Measurements from ENCODE around the gene LDAH.
"Not testable (repeated sequence)": the region's sequence is repeated elsewhere in the genome, so short reads cannot be mapped to it uniquely, and the experiment has no call there.

LDAH gene

GRCh38 chr2:20717641-20718040, 105.3 kb downstream of the LDAH start:
- no peak for DNase-seq

GRCh38 chr2:20716164-20716563, 106.7 kb downstream of the LDAH start:
- not testable (repeated sequence) for DNase-seq

GRCh38 chr2:20714412-20714811, 108.5 kb downstream of the LDAH start:
- not testable (repeated sequence) for DNase-seq

DNA sequence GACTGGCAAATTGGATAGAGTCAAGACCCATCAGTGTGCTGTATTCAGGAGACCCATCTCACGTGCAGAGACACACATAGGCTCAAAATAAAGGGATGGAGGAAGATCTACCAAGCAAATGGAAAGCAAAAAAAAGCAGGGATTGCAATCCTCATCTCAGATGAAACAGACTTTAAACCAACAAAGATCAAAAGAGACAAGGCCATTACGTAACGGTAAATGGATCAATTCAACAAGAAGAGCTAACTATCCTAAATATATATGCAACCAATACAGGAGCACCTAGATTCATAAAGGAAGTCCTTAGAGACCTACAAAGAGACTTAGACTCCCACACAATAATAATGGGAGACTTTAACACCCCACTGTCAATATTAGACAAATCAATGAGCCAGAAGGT, 109.3 kb downstream of the LDAH start:
- DNase-seq = not testable (repeated sequence)

DNA sequence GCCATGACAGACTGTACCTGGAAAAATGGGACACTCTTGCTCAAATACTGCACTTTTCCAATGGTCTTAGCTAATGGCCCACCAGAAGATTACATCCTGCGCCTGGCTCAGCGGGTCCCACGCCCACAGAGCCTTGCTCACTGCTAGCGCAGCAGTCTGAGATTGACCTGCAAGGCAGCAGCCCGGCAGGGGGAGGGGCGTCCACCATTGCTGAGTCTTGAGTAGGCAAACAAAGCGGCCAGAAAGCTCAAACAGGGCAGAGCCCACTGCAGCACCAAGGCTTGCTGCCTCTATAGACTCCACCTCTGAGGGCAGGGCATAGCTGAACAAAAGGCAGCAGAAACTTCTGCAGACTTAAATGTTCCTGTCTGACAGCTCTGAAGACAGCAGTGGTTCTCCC, 111.3 kb downstream of the LDAH start:
- DNase-seq = not testable (repeated sequence)

- no peak for DNase-seq
Measured at GRCh38 chr2:20707601-20708000, 115.3 kb downstream of the LDAH start.

DNA sequence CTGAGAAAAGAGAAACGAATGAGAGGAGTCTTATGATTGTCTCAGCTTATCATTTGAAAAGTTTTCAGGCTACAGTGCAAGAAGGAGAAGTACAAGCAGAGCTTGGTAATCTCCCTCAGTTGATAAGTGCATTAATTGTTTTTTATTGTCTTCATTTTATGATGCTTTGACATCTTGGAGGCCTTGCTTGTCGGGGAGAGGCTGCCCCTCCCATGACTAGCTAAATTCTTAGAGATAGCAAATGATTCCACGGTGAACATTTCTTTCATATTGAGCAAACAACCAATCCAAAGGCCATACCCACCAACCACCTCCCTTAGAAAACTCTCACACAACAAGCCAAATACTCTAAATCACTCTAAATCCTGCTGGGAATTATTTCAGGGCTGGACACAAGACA, 116.1 kb downstream of the LDAH start:
- DNase-seq = no peak

DNA sequence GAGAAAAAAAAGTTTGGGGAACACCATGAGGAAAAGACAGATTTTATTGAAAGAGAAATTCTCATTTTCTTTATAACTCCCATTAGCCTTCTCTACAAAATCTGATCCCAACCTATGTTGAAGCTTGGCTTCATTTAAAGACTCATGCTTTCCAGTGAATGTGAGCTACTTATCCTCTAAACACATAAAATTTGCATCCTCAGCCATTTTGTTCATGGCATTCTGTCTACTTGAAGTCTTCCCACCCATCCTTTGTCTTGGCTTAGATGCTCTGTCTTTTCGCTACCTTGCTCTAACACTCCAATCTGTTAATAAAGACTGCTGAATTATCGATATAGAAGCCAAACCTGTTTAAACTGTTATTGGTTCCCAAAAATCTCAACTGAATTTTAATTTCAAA, 116.7 kb downstream of the LDAH start:
- no peak for DNase-seq

- no peak for DNase-seq
Measured at GRCh38 chr2:20704886-20705285, 118.0 kb downstream of the LDAH start.

- no peak for DNase-seq
Measured at GRCh38 chr2:20702563-20702962, 120.3 kb downstream of the LDAH start.

DNA sequence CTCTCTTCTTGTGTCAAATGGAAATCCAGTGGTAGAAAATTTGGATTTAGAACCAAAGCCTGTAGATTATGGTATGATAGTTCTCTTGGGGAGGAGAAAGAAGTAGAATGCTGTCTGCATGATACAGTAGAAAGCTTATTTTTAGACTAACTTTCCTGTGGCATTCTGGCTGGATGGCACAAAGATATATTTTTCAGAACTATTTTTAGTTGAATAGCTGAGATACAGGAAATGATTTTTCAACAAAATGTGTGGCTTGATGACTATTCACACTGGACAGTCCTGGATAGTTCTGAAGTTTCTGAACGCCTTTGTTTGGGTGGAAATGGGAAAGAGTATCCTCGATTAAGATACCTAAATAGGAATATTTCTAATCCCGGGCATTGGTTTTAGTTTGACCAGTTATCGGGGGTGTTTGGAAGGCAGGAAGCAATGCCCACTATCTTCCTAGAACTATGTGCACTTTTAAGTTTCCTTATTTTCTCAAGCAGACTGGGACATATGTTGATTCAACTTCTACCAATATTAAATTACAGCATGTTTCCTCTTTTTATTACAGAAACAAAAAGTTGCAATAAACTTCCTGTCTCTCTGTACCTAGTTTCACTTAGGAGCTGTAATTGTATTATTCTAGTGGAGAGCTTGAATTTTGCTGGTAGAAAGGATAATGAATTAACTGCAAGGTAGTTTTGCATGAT, 123.8 kb downstream of the LDAH start:
- DNase-seq = no peak

GRCh38 chr2:20697322-20697934, 125.5 kb downstream of the LDAH start:
- DNase-seq = no peak

GRCh38 chr2:20696366-20696765, 126.5 kb downstream of the LDAH start:
- DNase-seq = no peak

DNA sequence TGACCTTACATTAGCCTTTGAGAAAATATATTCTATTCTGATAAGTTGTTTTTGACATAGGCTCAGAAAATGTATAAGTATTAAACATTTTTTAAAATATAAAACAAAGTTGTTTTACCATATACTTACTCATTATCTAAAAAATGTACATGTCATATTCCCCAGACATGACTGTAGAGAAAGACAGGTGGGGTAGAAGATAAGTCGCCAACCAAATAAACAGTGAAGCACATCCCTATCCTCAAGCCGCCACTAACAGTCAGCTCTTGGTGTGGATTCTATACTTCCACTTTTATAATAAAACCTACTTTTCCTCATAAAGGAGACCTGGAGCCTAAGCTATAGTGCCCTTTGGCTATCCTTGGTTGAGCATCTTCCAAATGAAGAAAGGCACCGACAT, 129.6 kb downstream of the LDAH start:
- no peak for DNase-seq

DNA sequence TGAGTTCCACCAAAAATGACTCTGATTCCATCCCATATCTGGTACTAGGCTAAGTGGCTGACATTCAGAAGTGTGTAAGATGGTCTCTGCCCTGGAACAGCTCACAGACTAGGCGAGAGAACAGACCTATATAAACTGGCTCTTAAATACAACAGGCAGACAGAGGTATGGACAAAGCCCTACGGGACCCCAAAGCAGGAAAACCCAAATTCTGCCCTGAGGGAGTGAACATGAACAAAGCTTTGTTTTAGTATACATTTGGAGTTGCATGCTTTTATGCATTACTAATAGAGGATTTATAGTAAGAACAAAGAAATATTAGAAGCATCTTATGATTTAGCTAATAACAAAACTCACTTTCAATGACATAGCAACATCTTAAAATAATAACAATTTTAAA, 130.8 kb downstream of the LDAH start:
- DNase-seq = no peak

GRCh38 chr2:20691076-20691734, 131.7 kb downstream of the LDAH start:
- no peak for DNase-seq

DNA sequence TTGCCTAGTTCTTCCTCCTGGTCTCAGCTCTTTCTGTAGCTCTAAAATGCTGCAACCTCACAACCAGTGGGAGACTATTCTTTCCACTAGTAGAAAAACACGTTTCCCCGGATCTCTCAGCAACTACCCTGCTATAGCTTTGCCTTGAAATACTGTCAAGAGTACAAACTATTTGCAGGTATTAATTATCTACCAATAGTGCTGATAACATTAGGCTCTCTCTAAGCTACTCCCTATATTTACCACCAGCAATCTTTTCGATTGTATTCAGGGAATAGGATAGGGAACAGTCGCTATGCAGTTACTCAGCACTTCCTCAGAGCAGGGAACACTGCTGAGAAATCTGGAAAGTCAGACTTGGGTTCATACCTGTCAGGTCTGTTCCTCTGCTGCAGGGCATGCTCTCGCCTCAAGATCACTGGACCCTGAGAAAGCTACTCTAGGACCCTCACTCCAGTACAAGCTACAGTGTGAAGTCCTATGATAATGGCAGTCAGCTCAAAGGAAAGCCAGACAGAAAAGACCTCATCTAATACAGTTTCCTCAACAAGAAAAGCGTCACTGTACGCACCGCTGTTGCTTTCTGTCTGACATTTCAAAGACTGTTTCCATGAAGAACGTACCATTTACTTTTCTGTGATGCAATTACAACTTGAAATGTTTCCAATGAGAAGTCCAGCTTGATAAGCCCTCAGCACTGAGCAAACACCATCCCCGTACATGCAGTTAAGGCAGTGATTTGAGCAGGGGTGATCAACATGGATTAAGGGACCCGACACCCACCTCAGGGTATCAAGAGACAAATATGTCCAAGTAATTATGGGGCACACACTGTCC, 133.3 kb downstream of the LDAH start:
- no peak for DNase-seq

- no peak for DNase-seq
Measured at GRCh38 chr2:20687260-20687832, 135.6 kb downstream of the LDAH start.

GRCh38 chr2:20684581-20685063, 138.3 kb downstream of the LDAH start:
- DNase-seq = no peak

DNA sequence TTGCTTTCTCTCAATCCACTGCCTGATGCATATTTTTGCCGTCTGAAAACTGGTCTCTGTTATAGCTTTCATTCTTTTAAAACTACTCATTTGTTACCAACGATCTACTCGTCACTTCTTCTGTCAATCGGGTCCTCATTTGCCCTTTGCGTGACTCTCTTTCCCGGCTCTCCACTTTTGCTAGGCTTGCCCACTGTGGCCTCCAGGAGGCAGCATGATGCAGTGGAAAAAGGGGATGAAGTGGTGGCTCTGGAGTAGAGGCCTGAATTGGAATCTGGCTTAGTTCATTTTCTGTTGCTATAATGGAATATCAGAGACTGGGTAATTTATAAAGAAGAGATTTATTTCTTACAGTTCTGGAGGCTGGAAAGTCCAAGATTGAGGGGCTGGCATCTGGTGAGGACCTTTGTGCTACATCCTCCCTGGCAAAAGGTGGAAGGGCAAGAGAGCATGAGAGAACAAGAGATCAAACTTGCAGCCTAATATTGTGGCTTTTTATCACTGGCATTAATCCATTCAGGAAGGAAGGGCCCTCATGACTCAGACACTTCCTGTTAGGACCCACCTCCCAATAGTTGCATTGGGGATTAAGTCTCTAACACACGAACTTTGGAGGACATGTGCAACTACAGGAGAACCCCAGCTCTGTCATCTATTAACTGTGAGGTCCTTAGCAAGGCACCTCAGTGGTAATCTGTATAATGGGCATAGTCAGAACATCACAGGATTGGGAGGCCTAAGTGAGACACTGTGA, 140.6 kb downstream of the LDAH start:
- no peak for DNase-seq

DNA sequence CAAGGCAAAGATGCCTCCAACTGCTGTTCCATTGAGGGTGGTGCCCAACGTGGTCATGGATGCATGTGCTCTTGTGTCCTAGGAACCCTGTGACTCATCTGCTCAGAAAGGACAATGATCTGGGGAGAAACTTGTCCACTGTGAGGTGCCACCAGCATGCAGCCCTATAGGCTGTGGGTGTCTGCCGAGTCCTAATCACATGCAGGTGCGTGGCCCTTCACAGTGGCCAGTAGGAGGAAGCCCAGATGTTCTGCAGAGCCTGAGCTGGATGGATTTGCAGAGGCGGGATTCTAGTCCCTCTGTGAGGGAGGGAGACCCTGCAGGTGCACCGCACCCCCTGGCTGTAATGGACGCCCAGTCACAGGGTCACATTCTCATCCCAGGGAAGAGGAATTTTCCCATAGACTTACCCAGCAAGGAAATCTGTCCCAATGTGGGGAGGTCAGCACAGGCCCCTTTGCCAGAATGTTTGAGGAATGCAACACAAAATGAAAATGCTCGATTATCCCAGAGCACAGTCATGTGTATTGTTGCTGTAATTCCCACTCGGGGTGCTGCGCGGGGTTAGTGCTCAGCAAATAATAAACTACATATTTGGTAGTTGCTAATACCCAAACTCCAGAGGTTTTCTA, 142.0 kb downstream of the LDAH start:
- DNase-seq = no peak

- no peak for DNase-seq
Measured at GRCh38 chr2:20678780-20679179, 144.1 kb downstream of the LDAH start.

All from stimulated activated naive CD4-positive, alpha-beta T cell treated with Interleukin-2 at 50 U/mL for 16 hours (primary cell).